OCI-LY3 (cell line): ENCODE measurements around the gene ANKRD55.

ENCODE experiments used
- CTCF ChIP-seq: fragments of 200-600, 300-600 bp; sonication (generic); IDR thresholded peaks from 2 replicates; pipeline ENCODE4 v1.5.1; 2014; ENCODE audit warnings: antibody characterized with exemption, low read length, low read depth
- EZH2phosphoT487 ChIP-seq: fragments of 200-600 bp; shearing (Covaris generic); IDR thresholded peaks from 2 replicates; pipeline ENCODE4 v1.6.1; 2018; ENCODE audit warnings: antibody characterized with exemption, mixed run types, low read depth

DNA sequence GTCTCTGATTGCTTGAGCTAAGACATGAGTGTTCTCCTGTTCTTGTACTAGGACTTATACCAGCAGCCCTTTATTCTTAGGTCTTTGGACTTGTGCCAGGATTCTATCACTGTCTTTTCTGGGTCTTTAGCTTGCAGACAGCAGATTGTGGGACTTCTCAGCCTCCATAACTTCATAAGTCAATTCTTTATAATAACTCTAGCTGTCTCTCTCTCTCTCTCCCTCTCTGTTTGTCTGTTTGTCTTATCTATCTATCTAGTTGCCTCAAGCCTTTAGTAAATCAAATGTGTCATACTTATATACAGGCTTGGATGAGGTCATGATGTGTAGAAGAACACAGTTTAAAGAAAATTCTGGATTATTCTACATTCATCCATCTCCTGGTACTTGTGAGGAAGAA lies 11.5 kb upstream of the ANKRD55 start:
- TF ChIP-seq CTCF, result no peak
- no peak for TF ChIP-seq EZH2phosphoT487
